ENCODE measurements around the gene APBA2. TPM values are rescaled to one million over a fixed set of nuclear protein-coding genes. Genes with fewer than 3 reads are reported as not detected.

The APBA2 gene
- total and polyA plus RNA-seq, 2 of the 13 experiments (the other 11 are each of a cell fraction or from before 2014, with no cell fraction given): 0.62 to 2.3 TPM

DNA sequence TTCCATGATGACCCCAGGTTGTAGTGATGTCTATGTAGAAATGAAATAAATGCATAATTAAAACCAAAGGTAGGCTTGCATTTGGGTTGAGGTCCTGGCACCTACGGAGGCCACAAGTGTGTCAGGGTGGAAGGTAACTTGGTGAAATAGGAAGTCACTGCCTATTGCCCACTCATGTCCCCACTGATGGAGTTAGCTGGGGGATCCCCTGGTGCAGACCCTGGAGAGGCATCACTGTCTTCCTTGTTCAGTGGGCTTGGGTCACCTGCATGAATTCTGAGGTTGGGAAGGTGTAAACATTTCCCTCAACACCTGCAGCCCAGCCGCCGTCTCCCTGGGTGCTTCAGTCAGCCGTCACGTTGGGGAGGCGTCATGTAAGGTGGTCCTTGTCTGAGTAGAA lies 97.1 kb downstream of the APBA2 start (continued):
- TF ChIP-seq, protein P1, sequence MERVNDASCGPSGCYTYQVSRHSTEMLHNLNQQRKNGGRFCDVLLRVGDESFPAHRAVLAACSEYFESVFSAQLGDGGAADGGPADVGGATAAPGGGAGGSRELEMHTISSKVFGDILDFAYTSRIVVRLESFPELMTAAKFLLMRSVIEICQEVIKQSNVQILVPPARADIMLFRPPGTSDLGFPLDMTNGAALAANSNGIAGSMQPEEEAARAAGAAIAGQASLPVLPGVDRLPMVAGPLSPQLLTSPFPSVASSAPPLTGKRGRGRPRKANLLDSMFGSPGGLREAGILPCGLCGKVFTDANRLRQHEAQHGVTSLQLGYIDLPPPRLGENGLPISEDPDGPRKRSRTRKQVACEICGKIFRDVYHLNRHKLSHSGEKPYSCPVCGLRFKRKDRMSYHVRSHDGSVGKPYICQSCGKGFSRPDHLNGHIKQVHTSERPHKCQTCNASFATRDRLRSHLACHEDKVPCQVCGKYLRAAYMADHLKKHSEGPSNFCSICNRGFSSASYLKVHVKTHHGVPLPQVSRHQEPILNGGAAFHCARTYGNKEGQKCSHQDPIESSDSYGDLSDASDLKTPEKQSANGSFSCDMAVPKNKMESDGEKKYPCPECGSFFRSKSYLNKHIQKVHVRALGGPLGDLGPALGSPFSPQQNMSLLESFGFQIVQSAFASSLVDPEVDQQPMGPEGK (CRISPR knock-in tag; IDR thresholded peaks at IDR 0.05): no peak
- TF ChIP-seq, protein P2, sequence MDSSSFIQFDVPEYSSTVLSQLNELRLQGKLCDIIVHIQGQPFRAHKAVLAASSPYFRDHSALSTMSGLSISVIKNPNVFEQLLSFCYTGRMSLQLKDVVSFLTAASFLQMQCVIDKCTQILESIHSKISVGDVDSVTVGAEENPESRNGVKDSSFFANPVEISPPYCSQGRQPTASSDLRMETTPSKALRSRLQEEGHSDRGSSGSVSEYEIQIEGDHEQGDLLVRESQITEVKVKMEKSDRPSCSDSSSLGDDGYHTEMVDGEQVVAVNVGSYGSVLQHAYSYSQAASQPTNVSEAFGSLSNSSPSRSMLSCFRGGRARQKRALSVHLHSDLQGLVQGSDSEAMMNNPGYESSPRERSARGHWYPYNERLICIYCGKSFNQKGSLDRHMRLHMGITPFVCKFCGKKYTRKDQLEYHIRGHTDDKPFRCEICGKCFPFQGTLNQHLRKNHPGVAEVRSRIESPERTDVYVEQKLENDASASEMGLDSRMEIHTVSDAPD (CRISPR knock-in tag; IDR thresholded peaks at IDR 0.05): no peak
- TF ChIP-seq FOXA3 (CRISPR knock-in tag; IDR thresholded peaks at IDR 0.05) (no peak), MED1 (CRISPR knock-in tag; IDR thresholded peaks at IDR 0.05) (no peak), CBX2 (IDR thresholded peaks at IDR 0.05; ENCODE audit: low read depth, low read length) (no peak), CBX2 (CRISPR knock-in tag; IDR thresholded peaks at IDR 0.05; ENCODE audit: low read depth) (no peak), KLF9 (CRISPR knock-in tag; IDR thresholded peaks at IDR 0.05; ENCODE audit: low read depth) (no peak)
- TF ChIP-seq, protein P3, sequence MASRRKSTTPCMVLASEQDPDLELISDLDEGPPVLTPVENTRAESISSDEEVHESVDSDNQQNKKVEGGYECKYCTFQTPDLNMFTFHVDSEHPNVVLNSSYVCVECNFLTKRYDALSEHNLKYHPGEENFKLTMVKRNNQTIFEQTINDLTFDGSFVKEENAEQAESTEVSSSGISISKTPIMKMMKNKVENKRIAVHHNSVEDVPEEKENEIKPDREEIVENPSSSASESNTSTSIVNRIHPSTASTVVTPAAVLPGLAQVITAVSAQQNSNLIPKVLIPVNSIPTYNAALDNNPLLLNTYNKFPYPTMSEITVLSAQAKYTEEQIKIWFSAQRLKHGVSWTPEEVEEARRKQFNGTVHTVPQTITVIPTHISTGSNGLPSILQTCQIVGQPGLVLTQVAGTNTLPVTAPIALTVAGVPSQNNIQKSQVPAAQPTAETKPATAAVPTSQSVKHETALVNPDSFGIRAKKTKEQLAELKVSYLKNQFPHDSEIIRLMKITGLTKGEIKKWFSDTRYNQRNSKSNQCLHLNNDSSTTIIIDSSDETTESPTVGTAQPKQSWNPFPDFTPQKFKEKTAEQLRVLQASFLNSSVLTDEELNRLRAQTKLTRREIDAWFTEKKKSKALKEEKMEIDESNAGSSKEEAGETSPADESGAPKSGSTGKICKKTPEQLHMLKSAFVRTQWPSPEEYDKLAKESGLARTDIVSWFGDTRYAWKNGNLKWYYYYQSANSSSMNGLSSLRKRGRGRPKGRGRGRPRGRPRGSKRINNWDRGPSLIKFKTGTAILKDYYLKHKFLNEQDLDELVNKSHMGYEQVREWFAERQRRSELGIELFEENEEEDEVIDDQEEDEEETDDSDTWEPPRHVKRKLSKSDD (CRISPR knock-in tag; IDR thresholded peaks at IDR 0.05; ENCODE audit: low read depth): no peak

Data from HepG2 (cell line).